DOHH2 (cell line): ENCODE data around the gene ARL2BP.

Experiments used
- EZH2phosphoT487 ChIP-seq: fragments of 200-600 bp; sonication (generic); IDR thresholded peaks from 2 replicates; pipeline ENCODE4 v1.6.1; 2017; ENCODE audit warnings: borderline replicate concordance, mild to moderate bottlenecking, antibody characterized with exemption, low read length, moderate library complexity, mixed read lengths
- TF ChIP-seq, protein P1 (sequence below): fragments of 200-600 bp; sonication (generic); IDR thresholded peaks from one replicate; pipeline ENCODE4 v1.5.1; 2014; ENCODE audit warnings: antibody characterized with exemption, mild to moderate bottlenecking, low read depth, low read length; ENCODE audit not compliant: poor library complexity, severe bottlenecking

- TF ChIP-seq, protein P1, sequence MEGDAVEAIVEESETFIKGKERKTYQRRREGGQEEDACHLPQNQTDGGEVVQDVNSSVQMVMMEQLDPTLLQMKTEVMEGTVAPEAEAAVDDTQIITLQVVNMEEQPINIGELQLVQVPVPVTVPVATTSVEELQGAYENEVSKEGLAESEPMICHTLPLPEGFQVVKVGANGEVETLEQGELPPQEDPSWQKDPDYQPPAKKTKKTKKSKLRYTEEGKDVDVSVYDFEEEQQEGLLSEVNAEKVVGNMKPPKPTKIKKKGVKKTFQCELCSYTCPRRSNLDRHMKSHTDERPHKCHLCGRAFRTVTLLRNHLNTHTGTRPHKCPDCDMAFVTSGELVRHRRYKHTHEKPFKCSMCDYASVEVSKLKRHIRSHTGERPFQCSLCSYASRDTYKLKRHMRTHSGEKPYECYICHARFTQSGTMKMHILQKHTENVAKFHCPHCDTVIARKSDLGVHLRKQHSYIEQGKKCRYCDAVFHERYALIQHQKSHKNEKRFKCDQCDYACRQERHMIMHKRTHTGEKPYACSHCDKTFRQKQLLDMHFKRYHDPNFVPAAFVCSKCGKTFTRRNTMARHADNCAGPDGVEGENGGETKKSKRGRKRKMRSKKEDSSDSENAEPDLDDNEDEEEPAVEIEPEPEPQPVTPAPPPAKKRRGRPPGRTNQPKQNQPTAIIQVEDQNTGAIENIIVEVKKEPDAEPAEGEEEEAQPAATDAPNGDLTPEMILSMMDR = no peak
- TF ChIP-seq EZH2phosphoT487 = no peak
Measured at GRCh38 chr16:57297856-57298255, 52.8 kb downstream of the ARL2BP start.
